ENCODE measurements around the gene SPRR2D.

SPRR2D gene

GRCh38 chr1:153000294-153000693 is 40.6 kb downstream of the SPRR2D start:
- TF ChIP-seq POLR2AphosphoS5 (IDR thresholded peaks at IDR 0.05; ENCODE audit: low read depth, low read length) (no peak), TAF1 (IDR thresholded peaks at IDR 0.05; ENCODE audit: borderline replicate concordance, insufficient read depth, low read length) (no peak), SIN3A (IDR thresholded peaks at IDR 0.05; ENCODE audit: borderline replicate concordance, insufficient read depth, low read length) (no peak), FOXP2 (optimal IDR thresholded peaks at IDR 0.05; ENCODE audit: borderline replicate concordance, extremely low read depth, extremely low read length, insufficient read depth) (no peak)
- TF ChIP-seq, protein P1, sequence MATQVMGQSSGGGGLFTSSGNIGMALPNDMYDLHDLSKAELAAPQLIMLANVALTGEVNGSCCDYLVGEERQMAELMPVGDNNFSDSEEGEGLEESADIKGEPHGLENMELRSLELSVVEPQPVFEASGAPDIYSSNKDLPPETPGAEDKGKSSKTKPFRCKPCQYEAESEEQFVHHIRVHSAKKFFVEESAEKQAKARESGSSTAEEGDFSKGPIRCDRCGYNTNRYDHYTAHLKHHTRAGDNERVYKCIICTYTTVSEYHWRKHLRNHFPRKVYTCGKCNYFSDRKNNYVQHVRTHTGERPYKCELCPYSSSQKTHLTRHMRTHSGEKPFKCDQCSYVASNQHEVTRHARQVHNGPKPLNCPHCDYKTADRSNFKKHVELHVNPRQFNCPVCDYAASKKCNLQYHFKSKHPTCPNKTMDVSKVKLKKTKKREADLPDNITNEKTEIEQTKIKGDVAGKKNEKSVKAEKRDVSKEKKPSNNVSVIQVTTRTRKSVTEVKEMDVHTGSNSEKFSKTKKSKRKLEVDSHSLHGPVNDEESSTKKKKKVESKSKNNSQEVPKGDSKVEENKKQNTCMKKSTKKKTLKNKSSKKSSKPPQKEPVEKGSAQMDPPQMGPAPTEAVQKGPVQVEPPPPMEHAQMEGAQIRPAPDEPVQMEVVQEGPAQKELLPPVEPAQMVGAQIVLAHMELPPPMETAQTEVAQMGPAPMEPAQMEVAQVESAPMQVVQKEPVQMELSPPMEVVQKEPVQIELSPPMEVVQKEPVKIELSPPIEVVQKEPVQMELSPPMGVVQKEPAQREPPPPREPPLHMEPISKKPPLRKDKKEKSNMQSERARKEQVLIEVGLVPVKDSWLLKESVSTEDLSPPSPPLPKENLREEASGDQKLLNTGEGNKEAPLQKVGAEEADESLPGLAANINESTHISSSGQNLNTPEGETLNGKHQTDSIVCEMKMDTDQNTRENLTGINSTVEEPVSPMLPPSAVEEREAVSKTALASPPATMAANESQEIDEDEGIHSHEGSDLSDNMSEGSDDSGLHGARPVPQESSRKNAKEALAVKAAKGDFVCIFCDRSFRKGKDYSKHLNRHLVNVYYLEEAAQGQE (IDR thresholded peaks at IDR 0.05; ENCODE audit: insufficient read depth in 1 of 2, low read depth in 2 of 2, low read length in 2 of 2): no peak

- TF ChIP-seq TAF1 (IDR thresholded peaks at IDR 0.05; ENCODE audit: borderline replicate concordance, insufficient read depth, low read length): no peak
Observed at GRCh38 chr1:152999818-153000217, 41.1 kb downstream of the SPRR2D start.

DNA sequence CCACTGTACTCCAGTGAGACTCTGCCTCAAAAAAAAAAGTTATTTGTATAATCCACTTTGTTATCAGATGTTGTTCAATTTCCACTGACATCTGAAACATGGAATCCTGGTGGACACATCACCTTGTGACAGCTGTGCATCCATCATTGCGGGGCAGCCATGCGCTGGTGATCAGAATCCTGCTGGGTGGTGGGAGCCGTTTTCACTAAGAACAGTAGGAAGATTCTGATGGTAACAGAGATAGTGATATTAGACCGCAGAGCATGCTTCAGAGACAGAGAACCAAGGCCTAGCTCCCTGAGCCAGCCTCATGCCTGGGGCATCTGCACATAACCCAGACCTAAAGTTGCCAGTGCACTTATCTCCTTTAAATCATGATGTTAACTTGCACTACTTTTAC is 42.4 kb downstream of the SPRR2D start:
- TF ChIP-seq FOXP2 (optimal IDR thresholded peaks at IDR 0.05; ENCODE audit: borderline replicate concordance, extremely low read depth, extremely low read length, insufficient read depth): no peak
- TF ChIP-seq TAF1 (IDR thresholded peaks at IDR 0.05; ENCODE audit: borderline replicate concordance, insufficient read depth, low read length): no peak
- no peak for TF ChIP-seq POLR2AphosphoS5 (IDR thresholded peaks at IDR 0.05; ENCODE audit: low read depth, low read length)
- TF ChIP-seq, protein P1 (IDR thresholded peaks at IDR 0.05; ENCODE audit: insufficient read depth in 1 of 2, low read depth in 2 of 2, low read length in 2 of 2): no peak
- no peak for TF ChIP-seq SIN3A (IDR thresholded peaks at IDR 0.05; ENCODE audit: borderline replicate concordance, insufficient read depth, low read length)

DNA sequence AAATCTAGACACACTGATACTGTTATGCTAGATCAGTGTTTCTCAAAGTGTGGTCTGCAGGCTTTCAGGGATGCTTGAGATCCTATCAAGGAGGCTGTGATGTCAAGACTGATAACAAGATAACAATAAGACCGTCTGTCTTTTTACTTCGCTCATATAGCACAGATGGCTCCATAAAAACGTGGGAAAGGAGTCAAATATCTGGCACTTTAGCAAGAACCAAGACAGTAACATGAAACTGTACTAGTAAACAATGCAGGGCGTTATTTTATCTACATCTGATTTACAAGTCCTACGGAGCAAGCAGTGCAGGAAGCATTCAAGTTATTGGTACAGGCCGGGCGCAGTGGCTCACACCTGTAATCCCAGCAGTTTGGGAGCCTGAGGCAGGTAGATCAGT is 43.0 kb downstream of the SPRR2D start:
- no peak for TF ChIP-seq SIN3A (IDR thresholded peaks at IDR 0.05; ENCODE audit: borderline replicate concordance, insufficient read depth, low read length)
- no peak for TF ChIP-seq TAF1 (IDR thresholded peaks at IDR 0.05; ENCODE audit: borderline replicate concordance, insufficient read depth, low read length)
- TF ChIP-seq, protein P1 (IDR thresholded peaks at IDR 0.05; ENCODE audit: insufficient read depth in 1 of 2, low read depth in 2 of 2, low read length in 2 of 2): no peak
- no peak for TF ChIP-seq FOXP2 (optimal IDR thresholded peaks at IDR 0.05; ENCODE audit: borderline replicate concordance, extremely low read depth, extremely low read length, insufficient read depth)
- TF ChIP-seq POLR2AphosphoS5 (IDR thresholded peaks at IDR 0.05; ENCODE audit: low read depth, low read length): no peak

DNA sequence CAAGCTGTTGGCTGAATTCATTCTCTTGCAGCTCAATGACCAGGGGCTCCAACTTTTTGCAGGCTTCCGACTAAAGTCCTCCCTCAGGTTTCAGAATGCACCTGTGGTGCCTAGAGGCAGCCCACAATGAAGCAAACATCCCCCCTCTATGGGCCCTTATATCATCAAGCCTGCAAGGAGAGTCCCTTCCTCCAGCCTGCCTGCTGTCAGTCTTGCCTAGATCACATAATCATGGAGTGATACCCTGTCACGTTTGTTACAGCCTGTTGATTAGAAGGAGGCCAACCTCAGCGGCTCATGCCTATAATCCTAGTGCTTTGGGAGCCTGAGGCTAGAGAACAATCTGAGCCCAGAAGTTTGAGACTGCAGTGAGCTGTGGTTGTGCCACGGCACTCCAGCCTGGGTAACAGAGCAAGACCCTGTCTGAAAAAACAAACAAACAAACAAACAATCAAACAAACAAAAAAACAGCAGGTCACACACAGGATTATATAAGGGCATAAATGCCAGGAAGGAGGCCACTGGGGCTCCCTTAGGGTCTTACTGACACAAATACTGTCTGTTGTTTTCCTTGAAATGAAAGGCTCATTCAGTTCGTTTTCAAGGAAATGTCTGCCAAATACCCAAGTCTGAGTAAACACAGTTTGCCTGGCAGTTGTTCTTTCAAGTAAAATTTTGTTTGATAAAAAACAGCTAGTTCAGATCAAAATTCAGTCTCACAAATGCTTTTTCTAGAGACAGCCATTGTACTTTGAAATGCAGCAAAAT is 44.1 kb downstream of the SPRR2D start:
- TF ChIP-seq SIN3A (IDR thresholded peaks at IDR 0.05; ENCODE audit: borderline replicate concordance, insufficient read depth, low read length): no peak
- TF ChIP-seq FOXP2 (optimal IDR thresholded peaks at IDR 0.05; ENCODE audit: borderline replicate concordance, extremely low read depth, extremely low read length, insufficient read depth): no peak
- TF ChIP-seq, protein P1 (IDR thresholded peaks at IDR 0.05; ENCODE audit: insufficient read depth in 1 of 2, low read depth in 2 of 2, low read length in 2 of 2): no peak
- TF ChIP-seq TAF1 (IDR thresholded peaks at IDR 0.05; ENCODE audit: borderline replicate concordance, insufficient read depth, low read length): no peak
- TF ChIP-seq POLR2AphosphoS5 (IDR thresholded peaks at IDR 0.05; ENCODE audit: low read depth, low read length): no peak

Data from PFSK-1 (cell line).